Subcutaneous adipose tissue (tissue), 4 donors: Measurements from ENCODE around the gene TMEM120B. TPM values are rescaled to one million over a fixed set of nuclear protein-coding genes. Genes with fewer than 3 reads are reported as not detected.

Experiments
- total RNA-seq, 4 donors: library from RNA; depleted of rRNA; stranded (reverse); fragments of >200 nt; gene quantifications; one replicate each; pipeline ENCODE4 v1.1.0, GENCODE V29; 2016
- TF ChIP-seq, protein P1 (sequence below): fragments of 450-650 bp; IDR thresholded peaks from one replicate; pipeline ENCODE4 v1.5.1; 2016; ENCODE audit warnings: low read depth, mild to moderate bottlenecking, control low read depth, antibody characterized with exemption, moderate library complexity

Gene TMEM120B
- total RNA-seq, 4 donors from 2014 or later = 2.7 to 15.4 (median 3.2) TPM

DNA sequence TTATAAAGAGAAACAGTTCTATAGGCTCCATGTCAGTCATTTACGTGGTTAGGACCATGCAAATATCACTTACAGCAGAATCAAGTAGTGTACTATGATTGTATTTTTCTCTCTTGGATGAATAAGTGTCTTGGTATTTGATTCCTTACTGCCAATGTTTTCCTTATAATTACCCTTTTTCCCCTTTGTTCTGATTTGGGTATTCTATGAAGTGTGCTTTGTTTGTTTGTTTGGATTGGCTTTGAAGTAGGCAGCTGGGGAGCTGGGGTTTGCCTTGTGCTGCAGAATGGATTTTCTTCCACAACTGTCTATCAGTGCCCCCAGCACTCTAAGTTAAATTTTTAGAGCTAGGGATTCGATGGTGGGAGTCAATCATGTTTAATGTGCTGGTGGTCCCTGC, 12.4 kb downstream of the TMEM120B start:
- TF ChIP-seq, protein P1, sequence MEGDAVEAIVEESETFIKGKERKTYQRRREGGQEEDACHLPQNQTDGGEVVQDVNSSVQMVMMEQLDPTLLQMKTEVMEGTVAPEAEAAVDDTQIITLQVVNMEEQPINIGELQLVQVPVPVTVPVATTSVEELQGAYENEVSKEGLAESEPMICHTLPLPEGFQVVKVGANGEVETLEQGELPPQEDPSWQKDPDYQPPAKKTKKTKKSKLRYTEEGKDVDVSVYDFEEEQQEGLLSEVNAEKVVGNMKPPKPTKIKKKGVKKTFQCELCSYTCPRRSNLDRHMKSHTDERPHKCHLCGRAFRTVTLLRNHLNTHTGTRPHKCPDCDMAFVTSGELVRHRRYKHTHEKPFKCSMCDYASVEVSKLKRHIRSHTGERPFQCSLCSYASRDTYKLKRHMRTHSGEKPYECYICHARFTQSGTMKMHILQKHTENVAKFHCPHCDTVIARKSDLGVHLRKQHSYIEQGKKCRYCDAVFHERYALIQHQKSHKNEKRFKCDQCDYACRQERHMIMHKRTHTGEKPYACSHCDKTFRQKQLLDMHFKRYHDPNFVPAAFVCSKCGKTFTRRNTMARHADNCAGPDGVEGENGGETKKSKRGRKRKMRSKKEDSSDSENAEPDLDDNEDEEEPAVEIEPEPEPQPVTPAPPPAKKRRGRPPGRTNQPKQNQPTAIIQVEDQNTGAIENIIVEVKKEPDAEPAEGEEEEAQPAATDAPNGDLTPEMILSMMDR = no peak

DNA sequence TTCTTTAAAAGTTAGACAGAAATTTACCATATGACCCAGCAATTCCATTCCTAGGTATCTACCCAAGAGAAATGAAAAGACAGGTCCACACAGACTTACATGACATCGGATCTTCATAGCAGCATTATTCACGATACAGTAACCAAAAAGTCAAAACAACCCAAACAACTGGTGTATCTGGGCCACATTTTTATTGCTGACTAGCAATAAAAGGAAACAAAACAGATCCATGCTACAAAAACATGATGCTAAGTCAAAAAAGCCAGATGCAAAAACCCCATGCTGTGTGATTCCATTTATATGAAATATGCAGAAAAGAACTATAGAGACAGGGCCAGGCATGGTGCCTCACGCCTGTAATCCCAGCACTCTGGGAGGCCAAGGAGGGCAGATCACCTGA, 12.9 kb downstream of the TMEM120B start:
- TF ChIP-seq, protein P1 = no peak

DNA sequence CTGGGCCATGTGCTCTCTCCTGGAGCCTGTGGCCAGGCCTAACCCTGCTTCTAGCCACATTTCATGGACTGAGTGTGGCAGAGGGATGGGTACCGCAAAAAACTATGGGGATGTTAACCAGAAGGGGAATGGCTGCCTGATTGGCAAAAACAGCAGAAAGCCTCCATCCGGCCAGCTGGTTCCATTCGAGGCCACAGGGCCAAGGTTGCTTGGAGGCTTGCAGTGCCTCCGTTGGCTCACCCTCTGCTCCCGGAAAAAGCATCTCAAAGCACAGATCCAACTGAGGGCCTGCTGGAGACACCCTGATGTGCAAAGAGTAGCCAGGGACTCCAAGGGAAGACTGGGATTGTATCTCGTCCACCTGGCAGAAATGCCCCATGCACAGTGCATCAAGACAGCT, 16.5 kb downstream of the TMEM120B start:
- TF ChIP-seq, protein P1 = no peak

DNA sequence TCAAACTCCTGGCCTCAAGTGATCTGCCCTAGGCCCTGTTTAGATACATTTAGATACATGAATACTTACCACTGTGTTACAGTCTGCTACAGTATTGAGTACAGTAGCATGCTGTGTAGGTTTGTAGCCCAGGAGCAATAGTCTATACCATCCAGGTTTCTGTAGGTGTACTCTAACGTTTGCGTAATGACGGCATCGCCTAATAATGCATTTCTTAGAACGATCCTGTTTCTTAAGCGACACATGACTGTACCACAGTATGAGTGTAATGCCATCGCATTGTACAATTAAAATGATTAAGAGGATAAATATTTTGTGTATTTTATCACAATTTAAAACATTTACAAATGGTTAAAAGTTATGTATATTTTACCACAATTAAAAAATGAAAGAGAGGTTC, 18.9 kb downstream of the TMEM120B start:
- TF ChIP-seq, protein P1 = no peak

DNA sequence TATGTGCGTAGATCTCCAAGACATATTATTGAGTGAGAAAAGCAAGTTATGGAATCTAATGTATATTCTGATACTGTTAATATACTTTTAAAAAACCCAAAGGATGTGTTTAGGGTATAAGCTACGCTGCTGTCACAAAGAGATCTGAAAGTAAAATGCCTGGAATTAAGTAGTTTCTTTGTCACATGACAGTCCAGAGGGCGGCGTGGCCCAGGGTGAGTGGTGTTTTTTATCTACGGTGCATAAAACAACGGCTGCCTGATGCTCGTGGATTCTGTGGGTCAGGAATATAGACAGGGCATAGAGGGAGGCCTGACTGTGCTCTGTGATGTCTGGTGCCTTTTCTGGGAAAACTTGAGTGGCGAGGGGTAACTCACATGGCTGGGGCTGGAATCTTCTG, 21.3 kb downstream of the TMEM120B start:
- TF ChIP-seq, protein P1 = no peak

DNA sequence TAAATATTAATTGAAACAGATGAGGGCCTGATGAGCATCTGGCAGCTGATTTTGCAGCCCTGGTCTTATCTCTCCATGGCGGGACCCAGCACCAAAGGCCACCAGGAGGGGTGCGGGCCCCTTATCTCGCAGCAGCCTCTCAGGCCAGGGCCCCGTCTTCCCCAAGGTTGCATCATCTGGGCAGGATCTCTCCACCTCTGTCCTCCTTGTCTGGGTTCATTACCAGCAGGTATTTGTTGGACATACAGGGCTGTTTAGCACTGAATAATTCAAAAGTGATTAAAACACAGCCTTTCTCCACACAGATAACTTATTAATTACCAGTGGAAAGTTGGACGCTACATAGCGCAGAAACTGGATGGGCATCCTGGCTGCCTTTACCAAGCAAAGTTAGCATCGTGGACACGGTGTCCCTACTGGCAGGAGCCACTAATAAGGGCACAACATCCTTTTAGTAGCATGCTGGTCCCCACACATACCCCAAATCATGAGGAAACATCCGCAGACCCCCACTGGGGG, 25.8 kb downstream of the TMEM120B start:
- TF ChIP-seq, protein P1 = no peak

DNA sequence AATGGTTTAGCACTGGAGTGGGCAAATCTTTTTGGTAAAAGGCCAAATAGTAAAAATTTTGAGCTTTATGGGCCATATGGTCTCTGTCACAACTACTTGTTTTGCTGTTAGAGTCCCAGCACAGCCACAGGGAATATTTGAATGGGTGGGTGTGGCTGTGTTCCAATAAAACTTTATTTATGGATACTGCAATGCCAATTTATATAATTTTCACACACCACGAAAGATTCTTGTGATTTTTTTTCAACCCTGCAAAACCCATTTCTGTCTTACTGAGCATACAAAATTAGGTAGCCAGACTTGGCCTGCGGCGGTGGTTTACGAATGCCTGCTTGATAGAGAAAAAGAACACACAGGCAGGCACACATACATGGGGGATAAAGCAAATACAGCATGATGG, 28.3 kb downstream of the TMEM120B start:
- TF ChIP-seq, protein P1 = no peak
